ENCODE results near the gene TGM5.
A peak's percentile ranks its signal among the peaks of the same experiment; 100 is the strongest.

TGM5 gene

DNA sequence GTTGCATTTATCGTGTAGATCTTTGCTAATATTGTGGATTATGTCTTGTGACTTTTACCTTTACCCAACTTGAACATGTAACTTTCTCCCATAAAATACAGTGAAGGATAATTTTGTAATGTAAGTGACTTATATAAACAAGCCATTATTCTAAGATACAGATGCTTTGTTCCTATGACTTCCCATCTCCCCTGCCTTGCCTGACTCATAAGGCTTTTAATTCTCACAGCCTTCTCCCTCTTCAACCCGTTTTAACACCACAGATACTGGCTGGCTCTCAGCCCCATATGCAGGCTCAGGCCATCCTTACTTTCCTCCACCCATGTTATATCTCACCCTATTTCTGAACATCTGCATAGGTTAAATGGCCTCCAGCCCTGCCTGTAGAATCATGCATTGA lies 77.4 kb downstream of the TGM5 start:
- no peak for DNase-seq

- peak; percentile 65 for DNase-seq
Measured at GRCh38 chr15:43187544-43188155, 79.1 kb downstream of the TGM5 start.

GRCh38 chr15:43186003-43186353 lies 80.8 kb downstream of the TGM5 start:
- DNase-seq, result no peak

DNA sequence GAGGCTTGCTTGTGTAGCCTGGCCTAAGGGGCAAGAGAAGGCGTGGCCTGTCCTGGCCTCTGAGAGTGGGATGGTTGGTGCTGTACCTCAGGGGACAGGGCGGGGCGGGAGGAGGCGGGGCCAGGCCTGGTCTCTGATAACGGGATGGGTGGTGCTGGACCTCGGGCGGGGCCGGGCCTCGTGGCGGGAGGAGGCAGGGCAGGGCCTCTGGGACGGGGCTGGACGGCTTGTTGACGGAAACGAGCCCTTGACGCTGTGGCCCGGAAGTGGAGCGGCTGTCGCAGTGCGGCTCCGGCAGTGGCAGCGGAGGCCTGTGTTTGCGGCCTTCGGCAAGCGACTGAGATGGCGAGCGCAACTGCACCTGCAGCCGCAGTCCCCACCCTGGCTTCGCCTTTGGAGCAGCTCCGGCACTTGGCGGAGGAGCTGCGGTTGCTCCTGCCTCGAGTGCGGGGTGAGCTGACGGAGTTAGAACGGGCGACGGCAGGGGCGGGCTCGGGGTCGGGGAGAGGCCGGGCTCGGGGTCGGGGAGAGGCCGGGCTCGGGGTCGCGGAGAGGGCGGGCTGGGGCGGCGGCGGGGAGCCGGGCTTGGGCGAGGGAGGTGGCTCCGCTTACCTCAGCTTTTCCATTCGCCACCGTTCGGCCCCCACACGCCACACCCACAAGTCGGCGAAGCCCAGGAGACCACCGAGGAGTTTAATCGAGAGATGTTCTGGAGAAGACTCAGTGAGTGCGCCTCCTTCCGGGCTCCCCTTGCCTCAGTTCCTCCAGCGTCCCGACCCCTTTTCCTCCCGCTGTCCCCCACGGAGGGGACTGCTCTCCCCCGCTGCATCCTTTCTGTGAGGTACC lies 81.3 kb downstream of the TGM5 start, which contains the start of gene CCNDBP1:
CCNDBP1 (plus strand) TSS at position 247 of the 846 bp plus-strand sequence; CDS start at position 343, 96 bp downstream.
- peak; percentile 92 for DNase-seq

- peak; percentile 5 for DNase-seq
Measured at GRCh38 chr15:43184407-43185124, 82.2 kb downstream of the TGM5 start.

DNA sequence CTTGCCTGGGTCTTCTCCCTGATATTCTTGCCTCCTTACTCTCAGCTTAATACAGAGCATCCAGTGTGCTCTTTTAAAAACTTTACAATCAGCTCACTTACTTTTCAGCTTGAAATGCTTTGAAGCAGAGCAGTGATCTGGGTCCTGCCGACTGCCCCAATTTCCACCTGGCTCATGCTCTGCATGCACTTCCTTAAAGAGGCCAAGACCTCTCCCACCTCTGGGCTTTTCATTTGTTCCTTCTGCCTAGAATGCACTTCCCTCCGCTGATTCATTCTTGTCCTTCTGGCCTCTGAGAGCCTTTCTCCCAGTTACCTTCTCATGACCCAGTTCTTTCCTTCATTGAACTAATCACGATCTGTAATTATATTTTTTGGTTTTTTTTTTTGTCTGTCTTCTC lies 83.5 kb downstream of the TGM5 start:
- no peak for DNase-seq

Data from CD4-positive, alpha-beta T cell treated with Interleukin-12 subunit alpha and Interleukin-12 subunit beta, for 1 hour (primary cell).